ENCODE measurements around the gene SCAI.

DNA sequence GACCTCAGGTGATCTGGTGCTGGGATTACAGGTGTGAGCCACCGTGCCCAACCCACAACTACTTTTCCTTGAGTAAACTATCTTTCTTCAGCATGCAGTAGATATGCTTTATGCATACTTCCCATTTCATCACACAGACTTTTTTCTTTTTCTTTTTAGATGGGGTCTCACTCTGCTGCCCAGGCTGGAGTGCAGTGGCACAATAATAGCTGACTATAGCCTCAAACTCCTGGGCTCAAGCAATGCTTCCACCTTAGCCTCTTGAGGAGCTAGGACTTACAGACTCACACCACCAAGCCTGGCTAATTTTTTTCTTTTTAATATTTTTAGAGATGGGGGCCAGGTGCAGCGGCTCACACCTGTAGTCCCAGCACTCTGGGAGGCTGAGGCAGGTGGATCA, 23.4 kb upstream of the SCAI start:
- TF ChIP-seq REST (IDR thresholded peaks at IDR 0.05; ENCODE audit: low read depth) (no peak), RAD21 (IDR thresholded peaks at IDR 0.05; ENCODE audit: low read depth) (no peak), CREB1 (IDR thresholded peaks at IDR 0.05; ENCODE audit: low read depth) (no peak), TEAD4 (IDR thresholded peaks at IDR 0.05) (no peak), EGR1 (IDR thresholded peaks at IDR 0.05) (no peak), EP300 (IDR thresholded peaks at IDR 0.05; ENCODE audit: borderline replicate concordance) (no peak), CEBPB (IDR thresholded peaks at IDR 0.05) (no peak), USF1 (IDR thresholded peaks at IDR 0.05) (no peak), TAF1 (IDR thresholded peaks at IDR 0.05; ENCODE audit: low read depth) (no peak), MAX (IDR thresholded peaks at IDR 0.05) (no peak), YY1 (IDR thresholded peaks at IDR 0.05; ENCODE audit: low read depth) (no peak), NFIC (IDR thresholded peaks at IDR 0.05) (no peak)

All from Ishikawa (cell line).